Measurements from ENCODE around the gene MCTP1. TPM values are rescaled to one million over a fixed set of nuclear protein-coding genes. Genes with fewer than 3 reads are reported as not detected.

MCTP1 gene
- total and polyA plus RNA-seq, 2 of the 13 experiments (the other 11 are each of a cell fraction or from before 2014, with no cell fraction given), result 0.15 to 0.48 TPM

Small RNAs within 50 kb of the gene (small RNA-seq; reads per million reads assigned to genes)
- 0 reads per million in 3 experiments for gene RF02271 (ENCODE audit: insufficient read depth in 2 of 3, insufficient read length in 3 of 3, low read depth in 2 of 3, low replicate concordance in 1 of 3)

Other genes with a start within 250 kb of the MCTP1 start
- not detected in 2 replicates for gene FAM81B, start 106.3 kb upstream of the MCTP1 start, total RNA-seq (2016; rRNA removed; fragmentation: Illumina TruSeq; extraction: Trizol)
- not detected in 2 replicates for gene FAM81B, start 106.3 kb upstream of the MCTP1 start, polyA plus RNA-seq (2011; rRNA removed)